Kidney epithelial cell (primary cell): Measurements from ENCODE around the gene CCSER2. TPM values are rescaled to one million over a fixed set of nuclear protein-coding genes. Genes with fewer than 3 reads are reported as not detected.
"Not testable (repeated sequence)": the region's sequence is repeated elsewhere in the genome, so short reads cannot be mapped to it uniquely, and the experiment has no call there.

Source experiments
- DNase-seq: peaks from one replicate; pipeline ENCODE4 v3.0.0-alpha.2; 2010; ENCODE audit warnings: low read depth
- H3K27me3 ChIP-seq: 2 replicates; pipeline ENCODE4 v1.6.0; 2011; ENCODE audit warnings: low read length; ENCODE audit not compliant: control insufficient read depth, insufficient read depth
- H3K36me3 ChIP-seq: 2 replicates; pipeline ENCODE4 v1.5.1; 2011; ENCODE audit warnings: low read length; ENCODE audit not compliant: control insufficient read depth, insufficient read depth
- H3K4me3 ChIP-seq: 2 replicates; pipeline ENCODE4 v1.5.1; 2011; ENCODE audit warnings: low read depth, mild to moderate bottlenecking, control low read depth, low read length
- CTCF ChIP-seq: IDR thresholded peaks from 2 replicates; pipeline ENCODE4 v1.5.1; 2011; ENCODE audit warnings: mild to moderate bottlenecking, moderate library complexity, low read length, control low read depth, inconsistent platforms; ENCODE audit not compliant: insufficient read depth, poor library complexity, severe bottlenecking
- total RNA-seq: library from RNA; depleted of rRNA; stranded (reverse); fragments of >200 nt; gene quantifications from 2 replicates; pipeline ENCODE4 v1.2.3, GENCODE V29; 2015

Gene CCSER2
- total RNA-seq, 1 donor from 2014 or later = 28.0 TPM

- no peak for DNase-seq
- Histone ChIP-seq H3K27me3 (no peaks in the 10 kb centered on the region), H3K4me3 (no peak overlapping the region), H3K36me3 (no peaks in the 10 kb centered on the region)
- TF ChIP-seq CTCF = no peak
These were observed 156.2 kb downstream of the CCSER2 start for GRCh38 chr10:84484541-84484940.

GRCh38 chr10:84493361-84493760, 165.0 kb downstream of the CCSER2 start:
- no peaks in the 10 kb centered on the region for H3K36me3 ChIP-seq
- H3K4me3 ChIP-seq = no peak overlapping the region
- TF ChIP-seq CTCF = no peak
- no peak for DNase-seq
- no peaks in the 10 kb centered on the region for H3K27me3 ChIP-seq

- TF ChIP-seq CTCF = no peak
- peak; percentile 67 for DNase-seq
- H3K27me3 ChIP-seq = no peaks in the 10 kb centered on the region
- H3K4me3 ChIP-seq = no peak overlapping the region
- no peaks in the 10 kb centered on the region for H3K36me3 ChIP-seq
These were observed 165.8 kb downstream of the CCSER2 start for GRCh38 chr10:84493951-84494848.

GRCh38 chr10:84494849-84495180, 166.4 kb downstream of the CCSER2 start:
- Histone ChIP-seq H3K27me3 (no peaks in the 10 kb centered on the region), H3K36me3 (no peaks in the 10 kb centered on the region), H3K4me3 (no peak overlapping the region)
- TF ChIP-seq CTCF = no peak
- no peak for DNase-seq

- DNase-seq = no peak
- H3K36me3 ChIP-seq = no peaks in the 10 kb centered on the region
- H3K4me3 ChIP-seq = no peak overlapping the region
- TF ChIP-seq CTCF = no peak
- no peaks in the 10 kb centered on the region for H3K27me3 ChIP-seq
These were observed 169.6 kb downstream of the CCSER2 start for GRCh38 chr10:84497978-84498377.

GRCh38 chr10:84499039-84499438, 170.7 kb downstream of the CCSER2 start:
- not testable (repeated sequence) for H3K27me3 ChIP-seq, DNase-seq, H3K4me3 ChIP-seq, H3K36me3 ChIP-seq
